BJ (cell line): ENCODE data around the gene SEPTIN7. TPM values are rescaled to one million over a fixed set of nuclear protein-coding genes. Genes with fewer than 3 reads are reported as not detected.

Experiments used
- CTCF ChIA-PET: fragments of 350-600 bp; formaldehyde crosslinking; extraction: SDS; loops from one replicate; lab custom pipeline; 2021; ENCODE audit warnings: antibody characterized with exemption, inconsistent platforms; lab: Yijun Ruan, JAX
- POLR2A ChIA-PET: fragments of 300-600 bp; sonication (Branson Sonifier 250); formaldehyde crosslinking; extraction: SDS; loops from one replicate; lab custom pipeline; 2021; ENCODE audit warnings: antibody characterized with exemption; lab: Charles Lee
- DNase-seq: peaks from one replicate; pipeline ENCODE4 v3.0.0-alpha.2; 2011; ENCODE audit warnings: low read depth
- H3K27me3 ChIP-seq: 2 replicates; pipeline ENCODE4 v1.6.0; 2011; ENCODE audit warnings: low read length; ENCODE audit not compliant: control insufficient read depth, insufficient read depth
- H3K36me3 ChIP-seq: 2 replicates; pipeline ENCODE4 v1.5.1; 2011; ENCODE audit warnings: low read length; ENCODE audit not compliant: control insufficient read depth, insufficient read depth
- H3K4me3 ChIP-seq: 2 replicates; pipeline ENCODE4 v1.5.1; 2011; ENCODE audit warnings: low read depth, mild to moderate bottlenecking, control low read depth, low read length
- polyA plus RNA-seq: library from polyadenylated mRNA; depleted of rRNA; stranded (reverse); fragments of >200 nt; gene quantifications from 2 replicates; pipeline ENCODE4 v1.2.3, GENCODE V29; 2011; rRNA removed
- TF ChIP-seq, protein P1 (sequence below): IDR thresholded peaks from 2 replicates; pipeline ENCODE4 v1.5.1; 2011; ENCODE audit warnings: low read depth, mild to moderate bottlenecking, control low read depth, inconsistent platforms, low read length, moderate library complexity; ENCODE audit not compliant: insufficient read depth

Gene SEPTIN7
- polyA plus RNA-seq, 1 experiment = 152 TPM

DNA sequence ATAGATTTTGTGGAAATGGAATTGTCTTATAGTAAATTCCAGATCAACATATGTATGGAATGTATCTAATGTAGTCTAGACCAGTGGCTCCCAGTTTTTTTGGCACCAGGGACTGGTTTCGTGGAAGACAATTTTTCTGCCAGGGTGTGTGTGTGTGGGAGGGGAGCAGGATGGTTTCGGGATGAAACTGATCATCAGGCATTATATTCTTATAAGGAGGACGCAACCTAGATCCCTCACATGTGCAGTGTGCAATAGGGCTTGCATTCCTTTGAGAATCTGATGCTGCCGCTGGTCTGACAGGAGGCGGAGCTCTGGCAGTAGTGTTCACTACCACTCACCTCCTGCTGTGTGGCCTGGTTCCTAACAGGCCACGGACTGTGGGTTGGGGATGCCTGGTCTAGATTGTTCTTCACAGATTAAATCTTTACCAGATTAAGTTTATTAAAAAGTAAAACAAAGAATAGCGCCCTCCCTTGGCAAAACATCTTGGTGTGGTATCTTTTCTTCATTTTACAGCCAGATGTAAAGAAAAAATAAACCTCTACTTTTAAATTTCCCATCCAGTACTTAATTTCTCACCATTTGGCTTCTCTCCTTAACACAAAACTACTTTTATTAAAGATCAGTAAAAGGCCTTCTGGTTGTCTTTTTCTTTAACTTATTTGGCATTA lies 48.4 kb downstream of the SEPTIN7 start:
- ChIA-PET POLR2A (interaction anchor here (0.6 kb wide), 1 partner anchor 1944 kb away, joined by 10 read pairs; no protein-coding TSS in a partner anchor), CTCF (no interaction called here)
- TF ChIP-seq, protein P1, sequence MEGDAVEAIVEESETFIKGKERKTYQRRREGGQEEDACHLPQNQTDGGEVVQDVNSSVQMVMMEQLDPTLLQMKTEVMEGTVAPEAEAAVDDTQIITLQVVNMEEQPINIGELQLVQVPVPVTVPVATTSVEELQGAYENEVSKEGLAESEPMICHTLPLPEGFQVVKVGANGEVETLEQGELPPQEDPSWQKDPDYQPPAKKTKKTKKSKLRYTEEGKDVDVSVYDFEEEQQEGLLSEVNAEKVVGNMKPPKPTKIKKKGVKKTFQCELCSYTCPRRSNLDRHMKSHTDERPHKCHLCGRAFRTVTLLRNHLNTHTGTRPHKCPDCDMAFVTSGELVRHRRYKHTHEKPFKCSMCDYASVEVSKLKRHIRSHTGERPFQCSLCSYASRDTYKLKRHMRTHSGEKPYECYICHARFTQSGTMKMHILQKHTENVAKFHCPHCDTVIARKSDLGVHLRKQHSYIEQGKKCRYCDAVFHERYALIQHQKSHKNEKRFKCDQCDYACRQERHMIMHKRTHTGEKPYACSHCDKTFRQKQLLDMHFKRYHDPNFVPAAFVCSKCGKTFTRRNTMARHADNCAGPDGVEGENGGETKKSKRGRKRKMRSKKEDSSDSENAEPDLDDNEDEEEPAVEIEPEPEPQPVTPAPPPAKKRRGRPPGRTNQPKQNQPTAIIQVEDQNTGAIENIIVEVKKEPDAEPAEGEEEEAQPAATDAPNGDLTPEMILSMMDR = no peak
- Histone ChIP-seq H3K36me3 (peaks cover 5% of the 10 kb centered on the region), H3K4me3 (no peak overlapping the region), H3K27me3 (no peaks in the 10 kb centered on the region)
- DNase-seq = no peak

GRCh38 chr7:35849954-35850353 lies 49.1 kb downstream of the SEPTIN7 start:
- POLR2A ChIA-PET = interaction anchor here (0.6 kb wide), 1 partner anchor 1945 kb away, joined by 10 read pairs; no protein-coding TSS in a partner anchor

More at GRCh38 chr7:35849954-35850353, 49.1 kb downstream of the SEPTIN7 start:
- no peaks in the 10 kb centered on the region for H3K27me3 ChIP-seq
- TF ChIP-seq, protein P1 = no peak
- CTCF ChIA-PET = no interaction called here
- no peak for DNase-seq
- no peak overlapping the region for H3K4me3 ChIP-seq
- H3K36me3 ChIP-seq = peaks cover 5% of the 10 kb centered on the region

Other genes starting within 250 kb of the SEPTIN7 start
- gene HERPUD2, start 105.9 kb upstream of the SEPTIN7 start, polyA plus RNA-seq = 46.3 and 53.0 TPM in 2 replicates